HG02623 (cell line): Measurements from ENCODE around the gene ARHGAP24.

ENCODE experiments used
- ATAC-seq: cut with Tn5 transposase; IDR thresholded peaks from one replicate; pipeline ENCODE4 v1.9.1; 2021; ENCODE audit warnings: moderate library complexity; ENCODE audit not compliant: unreplicated experiment

The ARHGAP24 gene

GRCh38 chr4:85577307-85577706, 102.4 kb downstream of the ARHGAP24 start:
- no peak for ATAC-seq

DNA sequence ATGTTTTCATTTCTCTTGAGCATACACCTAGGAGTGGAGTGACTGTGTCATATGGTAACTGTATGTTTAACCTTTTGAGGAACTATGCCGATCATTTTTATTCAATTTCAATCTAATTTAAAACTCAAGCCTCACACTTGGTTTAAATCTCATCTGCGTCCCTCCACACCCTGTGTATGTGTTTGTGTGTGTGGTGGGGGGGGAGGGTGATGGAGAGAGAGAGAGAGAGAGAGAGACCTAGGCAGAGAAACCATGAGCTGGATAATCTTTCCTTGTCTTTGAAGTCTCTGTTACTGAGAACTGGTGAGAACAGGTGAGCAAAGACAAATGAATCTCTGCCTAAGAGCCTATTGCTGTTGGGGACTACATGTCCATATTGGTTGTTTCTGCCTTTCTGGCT, 105.0 kb downstream of the ARHGAP24 start:
- ATAC-seq = no peak

GRCh38 chr4:85580489-85580888, 105.5 kb downstream of the ARHGAP24 start:
- ATAC-seq = no peak

DNA sequence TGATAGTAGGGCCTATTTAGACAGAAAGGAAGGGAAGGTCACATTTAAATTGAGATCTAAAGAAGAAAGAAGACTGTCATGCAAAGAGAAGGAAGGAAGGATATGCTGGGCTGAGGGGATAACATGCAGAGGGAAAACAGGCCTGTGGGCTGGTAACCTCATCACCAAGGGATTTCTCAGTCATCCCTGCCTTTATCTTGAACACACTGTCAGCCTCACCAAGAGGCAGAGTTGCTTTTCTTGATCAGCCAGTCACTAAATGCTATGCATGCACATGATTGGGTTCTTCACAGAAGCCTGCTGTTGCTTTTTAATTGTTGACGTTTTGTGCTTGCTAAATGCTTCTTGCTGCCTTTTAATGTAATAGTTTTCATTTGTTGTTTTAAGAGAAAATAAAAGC, 113.0 kb downstream of the ARHGAP24 start:
- ATAC-seq = no peak

GRCh38 chr4:85591406-85592098, 116.6 kb downstream of the ARHGAP24 start:
- ATAC-seq = no peak

GRCh38 chr4:85595098-85595775, 120.3 kb downstream of the ARHGAP24 start:
- no peak for ATAC-seq

DNA sequence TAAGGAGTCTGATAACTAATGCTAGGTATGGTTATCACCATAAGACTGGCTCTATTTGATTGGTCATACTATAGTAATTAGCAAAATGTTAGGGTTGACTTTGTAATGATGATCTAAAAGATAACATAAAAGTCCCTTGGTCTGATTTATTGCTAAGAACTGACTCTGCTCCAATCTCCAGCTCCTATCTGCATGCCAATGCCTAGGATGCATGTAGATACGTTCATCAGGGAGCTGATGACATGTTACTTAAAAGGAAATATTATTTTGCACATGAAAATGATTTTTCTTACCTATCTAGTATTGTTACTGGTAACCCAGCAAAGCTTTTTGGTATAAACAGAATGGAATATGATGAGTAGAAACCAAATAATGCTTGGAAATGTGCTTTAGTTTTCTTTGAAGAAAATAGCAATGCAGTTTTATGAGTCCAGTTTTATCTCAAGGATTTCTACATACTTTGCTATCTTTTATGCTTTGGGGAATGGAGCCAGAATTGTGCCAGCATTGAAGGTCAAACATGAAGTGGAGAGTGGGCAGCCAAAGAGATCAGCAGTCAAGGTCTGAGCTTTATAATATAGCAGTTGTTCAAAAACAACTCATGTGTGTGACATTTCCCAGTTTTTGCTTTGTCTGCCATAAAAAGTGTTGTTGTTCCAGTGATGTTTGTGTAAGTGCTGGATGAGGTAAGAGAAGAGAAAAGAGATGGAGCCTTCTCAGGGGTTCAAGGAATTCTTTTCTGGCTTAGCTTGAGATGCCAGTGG, 121.0 kb downstream of the ARHGAP24 start:
- ATAC-seq = no peak

DNA sequence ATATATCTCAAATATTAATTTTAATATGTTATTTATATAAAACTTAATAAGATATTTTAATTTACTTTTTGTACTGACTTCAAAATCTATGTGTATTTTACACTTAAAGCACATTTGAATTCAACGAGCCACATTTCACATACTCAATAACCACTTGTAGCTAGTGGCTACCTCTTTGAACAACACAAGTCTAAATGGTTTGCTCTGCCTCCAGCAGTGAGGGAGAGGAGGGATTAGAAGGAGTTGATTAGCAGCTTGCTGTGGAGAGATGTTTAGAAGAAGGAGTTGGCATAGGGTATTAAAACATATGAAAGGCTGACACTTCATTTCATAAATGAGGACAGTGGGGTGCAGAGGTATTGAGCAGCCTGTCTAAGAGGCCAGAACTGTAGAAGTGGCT, 124.0 kb downstream of the ARHGAP24 start:
- no peak for ATAC-seq

GRCh38 chr4:85600501-85600900, 125.6 kb downstream of the ARHGAP24 start:
- no peak for ATAC-seq

GRCh38 chr4:85603437-85604336, 128.7 kb downstream of the ARHGAP24 start:
- no peak for ATAC-seq

DNA sequence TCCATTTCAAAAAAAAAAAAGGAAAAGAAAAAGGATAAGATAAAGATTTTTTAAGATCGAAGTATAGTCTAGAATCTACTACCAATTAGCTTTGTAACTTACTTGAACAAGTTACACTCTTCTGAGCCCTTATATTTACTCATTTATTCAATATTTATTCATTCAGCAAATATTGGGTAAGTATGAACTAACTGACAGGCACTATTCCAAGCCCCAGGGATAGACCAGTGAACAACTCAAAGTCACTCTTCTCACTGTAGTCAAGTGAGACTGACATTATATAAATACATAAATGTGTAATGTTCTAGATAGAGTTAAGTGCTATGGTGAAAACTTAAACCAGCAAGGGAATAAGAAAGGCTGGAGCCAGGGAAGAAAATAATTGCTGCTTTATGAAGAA, 131.6 kb downstream of the ARHGAP24 start:
- no peak for ATAC-seq

DNA sequence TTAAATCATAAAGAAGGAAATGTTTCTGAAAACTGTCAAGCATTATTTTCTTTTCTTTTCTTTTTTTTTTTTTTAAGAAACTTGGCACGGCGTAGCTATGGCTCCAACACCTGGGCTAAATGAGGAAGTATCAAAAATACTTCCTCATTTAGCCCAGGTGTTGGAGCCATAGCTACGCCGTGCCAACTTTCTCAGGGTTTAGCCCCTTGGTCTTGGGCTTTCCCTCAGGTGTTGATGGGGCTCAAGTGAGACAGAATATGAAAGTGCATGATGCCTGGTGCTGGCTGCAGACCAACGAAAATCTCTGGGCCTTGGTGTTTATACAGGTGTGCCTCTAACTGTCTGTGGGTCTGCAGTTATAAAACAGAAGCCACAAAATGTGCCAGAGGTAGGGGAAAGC, 132.7 kb downstream of the ARHGAP24 start:
- ATAC-seq = peak; percentile 56

DNA sequence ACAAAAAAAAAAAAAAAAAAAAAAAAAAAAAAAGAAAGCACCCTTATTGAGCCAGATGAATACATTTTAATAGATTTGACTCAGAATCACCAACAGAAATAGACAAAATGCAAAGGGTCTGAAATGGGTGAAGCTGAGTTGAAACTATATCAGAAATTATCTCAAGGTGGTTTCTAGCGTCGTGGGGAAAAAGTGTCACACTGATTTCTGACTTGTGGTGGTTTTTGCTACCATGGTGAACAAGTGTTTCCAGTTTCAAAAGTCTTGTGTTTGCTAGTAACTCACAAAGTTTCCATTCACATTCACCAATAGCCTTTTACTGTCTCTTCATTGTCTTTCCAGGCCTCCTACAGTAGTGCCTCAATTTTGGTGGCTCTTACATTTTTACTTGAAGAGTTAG, 135.5 kb downstream of the ARHGAP24 start:
- ATAC-seq = peak; percentile 82

- no peak for ATAC-seq
Observed at GRCh38 chr4:85611661-85612060, 136.7 kb downstream of the ARHGAP24 start.

DNA sequence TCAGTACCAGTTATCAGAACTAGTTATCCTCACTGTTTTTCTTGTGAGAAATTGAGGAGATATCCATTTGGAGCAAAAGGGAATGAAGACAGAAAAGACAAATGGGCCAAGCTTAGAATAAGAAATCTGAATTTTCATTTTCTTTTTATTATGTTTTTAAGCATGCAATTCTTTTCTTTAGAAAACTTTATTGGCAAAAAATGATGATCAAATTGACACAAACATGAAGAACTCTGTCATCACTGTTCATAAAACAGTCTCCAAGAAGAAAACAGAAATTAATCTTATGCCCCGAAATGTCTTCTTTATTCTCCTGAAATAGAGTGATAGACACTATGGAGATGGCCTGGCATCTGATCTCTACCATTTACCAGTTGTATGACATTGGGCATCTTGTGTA, 139.0 kb downstream of the ARHGAP24 start:
- no peak for ATAC-seq

DNA sequence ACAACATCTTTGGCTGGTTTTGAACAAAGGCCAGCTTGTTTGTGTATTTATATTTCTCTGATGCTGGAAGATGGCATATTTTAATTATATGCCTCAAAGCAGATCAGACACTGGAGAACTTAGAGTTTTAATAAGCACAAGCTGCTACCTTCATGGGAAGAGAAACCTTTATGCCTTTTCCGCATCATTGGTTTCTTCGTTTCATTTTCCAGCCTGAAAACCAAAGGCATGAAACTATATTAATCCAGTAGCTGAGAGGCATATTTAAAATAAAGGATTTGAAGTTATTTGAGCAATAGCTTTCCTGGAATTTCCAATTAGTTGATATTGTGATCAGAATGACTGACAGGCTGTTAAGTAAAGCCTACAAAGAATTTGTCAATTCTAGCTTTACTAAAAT, 141.0 kb downstream of the ARHGAP24 start:
- ATAC-seq = no peak

- ATAC-seq = no peak
Observed at GRCh38 chr4:85617202-85617601, 142.3 kb downstream of the ARHGAP24 start.

DNA sequence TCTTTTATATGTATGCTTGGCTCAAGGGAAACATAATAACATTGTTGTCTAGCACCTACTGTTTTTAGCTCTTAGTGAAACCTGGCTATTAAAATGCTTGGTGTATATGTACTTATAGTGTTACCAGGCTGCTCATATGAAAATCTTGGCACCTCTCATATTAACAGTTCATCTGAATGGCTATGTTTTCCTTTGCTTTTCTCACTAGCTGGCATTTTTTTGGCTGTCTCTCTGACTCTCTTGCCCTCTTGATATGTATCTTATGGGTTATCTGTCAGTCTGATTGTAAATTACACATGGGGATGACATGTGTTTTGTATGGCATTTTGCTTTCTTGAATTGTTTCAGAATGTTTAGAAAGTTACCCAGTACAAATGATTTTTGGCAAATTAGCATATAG, 158.0 kb downstream of the ARHGAP24 start:
- ATAC-seq = no peak

GRCh38 chr4:85637778-85638177, 162.8 kb downstream of the ARHGAP24 start:
- ATAC-seq = no peak

DNA sequence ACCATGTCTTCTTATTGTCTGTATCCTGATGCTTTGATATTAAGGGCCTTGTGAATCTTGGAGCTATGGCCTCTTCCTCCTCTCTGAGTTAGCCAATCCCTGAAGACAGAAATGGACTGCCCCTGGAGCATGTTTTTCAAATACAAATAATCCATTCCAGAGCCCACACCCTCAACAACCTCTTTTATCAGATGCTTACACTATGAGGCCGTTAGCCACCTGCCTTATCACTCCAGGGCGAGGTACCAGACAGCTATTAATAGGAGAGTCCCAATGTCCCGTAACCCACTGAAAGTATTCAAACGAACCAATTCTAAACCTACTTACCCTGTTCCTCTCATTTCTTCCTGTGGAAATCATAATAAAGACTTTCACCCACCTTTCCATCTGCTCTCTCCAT, 165.0 kb downstream of the ARHGAP24 start:
- ATAC-seq = no peak
